GM21447 (cell line): ENCODE results near the gene KCNN3.
A peak's percentile ranks its signal among the peaks of the same experiment; 100 is the strongest.

ENCODE experiments used
- ATAC-seq: cut with Tn5 transposase; IDR thresholded peaks from one replicate; pipeline ENCODE4 v1.9.1; 2021; ENCODE audit not compliant: unreplicated experiment

The KCNN3 gene

GRCh38 chr1:154752273-154753030, 117.6 kb downstream of the KCNN3 start:
- no peak for ATAC-seq

GRCh38 chr1:154751690-154752089, 118.4 kb downstream of the KCNN3 start:
- no peak for ATAC-seq

GRCh38 chr1:154750681-154751665, 119.1 kb downstream of the KCNN3 start:
- ATAC-seq, result no peak

- no peak for ATAC-seq
Observed at GRCh38 chr1:154749078-154749760, 120.9 kb downstream of the KCNN3 start.

- no peak for ATAC-seq
Observed at GRCh38 chr1:154748405-154748775, 121.7 kb downstream of the KCNN3 start.

GRCh38 chr1:154747740-154748404, 122.2 kb downstream of the KCNN3 start:
- ATAC-seq, result peak; percentile 64

GRCh38 chr1:154747380-154747739, 122.7 kb downstream of the KCNN3 start:
- no peak for ATAC-seq

- ATAC-seq, result no peak
Observed at GRCh38 chr1:154746622-154747299, 123.3 kb downstream of the KCNN3 start.

- no peak for ATAC-seq
Observed at GRCh38 chr1:154745750-154746425, 124.2 kb downstream of the KCNN3 start.

- no peak for ATAC-seq
Observed at GRCh38 chr1:154745286-154745731, 124.8 kb downstream of the KCNN3 start.

GRCh38 chr1:154744352-154745035, 125.6 kb downstream of the KCNN3 start:
- no peak for ATAC-seq

- ATAC-seq, result no peak
Observed at GRCh38 chr1:154743526-154744036, 126.5 kb downstream of the KCNN3 start.

GRCh38 chr1:154742606-154743005, 127.5 kb downstream of the KCNN3 start:
- ATAC-seq, result no peak

- no peak for ATAC-seq
Observed at GRCh38 chr1:154741741-154742495, 128.2 kb downstream of the KCNN3 start.

GRCh38 chr1:154741327-154741726, 128.8 kb downstream of the KCNN3 start:
- no peak for ATAC-seq

- ATAC-seq, result no peak
Observed at GRCh38 chr1:154739654-154740053, 130.4 kb downstream of the KCNN3 start.

GRCh38 chr1:154736841-154737240, 133.2 kb downstream of the KCNN3 start:
- ATAC-seq, result no peak

- no peak for ATAC-seq
Observed at GRCh38 chr1:154735804-154736168, 134.3 kb downstream of the KCNN3 start.
